ENCODE data around the gene PTPRR.

DNA sequence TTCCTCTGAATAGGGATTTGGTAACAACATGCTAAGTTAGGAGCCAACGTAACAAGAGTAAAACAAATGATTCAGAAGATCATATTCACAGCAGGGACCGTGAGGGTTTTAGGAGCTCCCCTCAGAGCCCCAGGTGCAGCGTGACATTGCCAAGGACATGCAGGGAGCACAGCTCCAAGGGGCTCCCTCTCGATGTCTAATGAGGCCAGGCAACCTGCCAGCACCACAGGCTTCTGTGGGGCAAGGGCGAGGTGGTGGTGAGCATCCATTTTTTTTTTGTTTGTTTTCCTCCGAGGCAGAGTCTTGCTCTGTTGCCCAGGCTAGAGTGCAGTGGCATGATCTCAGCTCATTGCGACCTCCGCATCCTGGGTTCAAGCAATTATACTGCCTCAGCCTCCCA, 188.3 kb downstream of the PTPRR start:
- TF ChIP-seq RAD21 (IDR thresholded peaks at IDR 0.05; ENCODE audit: low read length) (no peak), BHLHE40 (IDR thresholded peaks at IDR 0.05; ENCODE audit: low read depth, low read length) (no peak), RFX5 (IDR thresholded peaks at IDR 0.05; ENCODE audit: low read depth, low read length) (no peak), CEBPB (IDR thresholded peaks at IDR 0.05; ENCODE audit: low read depth, low read length) (no peak), MAZ (IDR thresholded peaks at IDR 0.05; ENCODE audit: borderline replicate concordance, low read depth, low read length) (no peak), POLR2A (IDR thresholded peaks at IDR 0.05; ENCODE audit: low read depth, low read length) (no peak), FOS (IDR thresholded peaks at IDR 0.05; ENCODE audit: low read depth, low read length) (no peak), MAFK (IDR thresholded peaks at IDR 0.05; ENCODE audit: low read depth, low read length) (no peak), CHD1 (IDR thresholded peaks at IDR 0.05; ENCODE audit: low read depth, low read length) (no peak), RCOR1 (IDR thresholded peaks at IDR 0.05; ENCODE audit: insufficient replicate concordance, low read length) (no peak)
- TF ChIP-seq, protein P1, sequence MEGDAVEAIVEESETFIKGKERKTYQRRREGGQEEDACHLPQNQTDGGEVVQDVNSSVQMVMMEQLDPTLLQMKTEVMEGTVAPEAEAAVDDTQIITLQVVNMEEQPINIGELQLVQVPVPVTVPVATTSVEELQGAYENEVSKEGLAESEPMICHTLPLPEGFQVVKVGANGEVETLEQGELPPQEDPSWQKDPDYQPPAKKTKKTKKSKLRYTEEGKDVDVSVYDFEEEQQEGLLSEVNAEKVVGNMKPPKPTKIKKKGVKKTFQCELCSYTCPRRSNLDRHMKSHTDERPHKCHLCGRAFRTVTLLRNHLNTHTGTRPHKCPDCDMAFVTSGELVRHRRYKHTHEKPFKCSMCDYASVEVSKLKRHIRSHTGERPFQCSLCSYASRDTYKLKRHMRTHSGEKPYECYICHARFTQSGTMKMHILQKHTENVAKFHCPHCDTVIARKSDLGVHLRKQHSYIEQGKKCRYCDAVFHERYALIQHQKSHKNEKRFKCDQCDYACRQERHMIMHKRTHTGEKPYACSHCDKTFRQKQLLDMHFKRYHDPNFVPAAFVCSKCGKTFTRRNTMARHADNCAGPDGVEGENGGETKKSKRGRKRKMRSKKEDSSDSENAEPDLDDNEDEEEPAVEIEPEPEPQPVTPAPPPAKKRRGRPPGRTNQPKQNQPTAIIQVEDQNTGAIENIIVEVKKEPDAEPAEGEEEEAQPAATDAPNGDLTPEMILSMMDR (conservative IDR thresholded peaks at IDR 0.05; ENCODE audit: low read depth, low read length): no peak
- TF ChIP-seq, protein P2, sequence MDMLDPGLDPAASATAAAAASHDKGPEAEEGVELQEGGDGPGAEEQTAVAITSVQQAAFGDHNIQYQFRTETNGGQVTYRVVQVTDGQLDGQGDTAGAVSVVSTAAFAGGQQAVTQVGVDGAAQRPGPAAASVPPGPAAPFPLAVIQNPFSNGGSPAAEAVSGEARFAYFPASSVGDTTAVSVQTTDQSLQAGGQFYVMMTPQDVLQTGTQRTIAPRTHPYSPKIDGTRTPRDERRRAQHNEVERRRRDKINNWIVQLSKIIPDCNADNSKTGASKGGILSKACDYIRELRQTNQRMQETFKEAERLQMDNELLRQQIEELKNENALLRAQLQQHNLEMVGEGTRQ (IDR thresholded peaks at IDR 0.05; ENCODE audit: low read depth, low read length): no peak
- TF ChIP-seq, protein P3, sequence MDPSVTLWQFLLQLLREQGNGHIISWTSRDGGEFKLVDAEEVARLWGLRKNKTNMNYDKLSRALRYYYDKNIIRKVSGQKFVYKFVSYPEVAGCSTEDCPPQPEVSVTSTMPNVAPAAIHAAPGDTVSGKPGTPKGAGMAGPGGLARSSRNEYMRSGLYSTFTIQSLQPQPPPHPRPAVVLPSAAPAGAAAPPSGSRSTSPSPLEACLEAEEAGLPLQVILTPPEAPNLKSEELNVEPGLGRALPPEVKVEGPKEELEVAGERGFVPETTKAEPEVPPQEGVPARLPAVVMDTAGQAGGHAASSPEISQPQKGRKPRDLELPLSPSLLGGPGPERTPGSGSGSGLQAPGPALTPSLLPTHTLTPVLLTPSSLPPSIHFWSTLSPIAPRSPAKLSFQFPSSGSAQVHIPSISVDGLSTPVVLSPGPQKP (IDR thresholded peaks at IDR 0.05; ENCODE audit: borderline replicate concordance, low read depth, low read length): no peak

Measured in IMR-90 (cell line).